DOHH2 (cell line): ENCODE measurements around the gene RNU5D-1.
A peak's percentile ranks its signal among the peaks of the same experiment; 100 is the strongest.

Source experiments
- H3F3A ChIP-seq: fragments of 200-600 bp; sonication (generic), shearing (Covaris generic); 2 replicates; pipeline ENCODE4 v1.6.0; 2016; ENCODE audit warnings: antibody characterized with exemption, mild to moderate bottlenecking; ENCODE audit not compliant: control insufficient read depth, insufficient read depth
- H3K27ac ChIP-seq: fragments of 200-600 bp; sonication (generic); 2 replicates; pipeline ENCODE4 v1.5.1; 2014; ENCODE audit warnings: low read depth, mild to moderate bottlenecking, low read length, moderate library complexity
- H3K27me3 ChIP-seq: fragments of 200-600 bp; sonication (generic); 2 replicates; pipeline ENCODE4 v1.6.1; 2014; ENCODE audit warnings: mild to moderate bottlenecking, low read length, mixed read lengths; ENCODE audit not compliant: control insufficient read depth
- H3K36me3 ChIP-seq: fragments of 200-600 bp; sonication (generic); 2 replicates; pipeline ENCODE4 v1.6.1; 2014; ENCODE audit warnings: mild to moderate bottlenecking, low read length, moderate library complexity, mixed read lengths; ENCODE audit not compliant: control insufficient read depth
- H3K4me1 ChIP-seq: fragments of 200-600 bp; sonication (generic); 2 replicates; pipeline ENCODE4 v1.6.1; 2014; ENCODE audit warnings: mild to moderate bottlenecking, low read length, mixed read lengths; ENCODE audit not compliant: control insufficient read depth
- H3K4me2 ChIP-seq: fragments of 200-600 bp; sonication (generic); 2 replicates; pipeline ENCODE4 v1.6.0; 2014; ENCODE audit warnings: mild to moderate bottlenecking, low read length, moderate library complexity
- H3K4me3 ChIP-seq: fragments of 200-600 bp; sonication (generic); 2 replicates; pipeline ENCODE4 v1.5.1; 2014; ENCODE audit warnings: mild to moderate bottlenecking, low read length, mixed read lengths
- H3K79me2 ChIP-seq: fragments of 200-600 bp; sonication (generic); 2 replicates; pipeline ENCODE4 v1.6.1; 2014; ENCODE audit warnings: mild to moderate bottlenecking, low read length, mixed read lengths; ENCODE audit not compliant: control insufficient read depth
- H3K9me2 ChIP-seq: fragments of 200-600 bp; sonication (generic); replicated peaks from 2 replicates; pipeline ENCODE4 v1.6.1; 2014; ENCODE audit warnings: mild to moderate bottlenecking, low read length, mixed read lengths; ENCODE audit not compliant: control insufficient read depth
- H3K9me3 ChIP-seq: fragments of 200-600 bp; sonication (generic); 2 replicates; pipeline ENCODE4 v1.6.1; 2014; ENCODE audit warnings: antibody characterized with exemption, low read length, mixed read lengths; ENCODE audit not compliant: control insufficient read depth, insufficient read depth
- H4K20me1 ChIP-seq: fragments of 200-600 bp; sonication (generic); 2 replicates; pipeline ENCODE4 v1.6.0; 2014; ENCODE audit warnings: low read depth, mild to moderate bottlenecking, antibody characterized with exemption, low read length, moderate library complexity; ENCODE audit not compliant: control insufficient read depth, insufficient read depth
- EZH2phosphoT487 ChIP-seq: fragments of 200-600 bp; sonication (generic); IDR thresholded peaks from 2 replicates; pipeline ENCODE4 v1.6.1; 2017; ENCODE audit warnings: borderline replicate concordance, mild to moderate bottlenecking, antibody characterized with exemption, low read length, moderate library complexity, mixed read lengths
- TF ChIP-seq, protein P1 (sequence below): fragments of 200-600 bp; sonication (generic); IDR thresholded peaks from one replicate; pipeline ENCODE4 v1.5.1; 2014; ENCODE audit warnings: antibody characterized with exemption, mild to moderate bottlenecking, low read depth, low read length; ENCODE audit not compliant: poor library complexity, severe bottlenecking

Gene RNU5D-1

DNA sequence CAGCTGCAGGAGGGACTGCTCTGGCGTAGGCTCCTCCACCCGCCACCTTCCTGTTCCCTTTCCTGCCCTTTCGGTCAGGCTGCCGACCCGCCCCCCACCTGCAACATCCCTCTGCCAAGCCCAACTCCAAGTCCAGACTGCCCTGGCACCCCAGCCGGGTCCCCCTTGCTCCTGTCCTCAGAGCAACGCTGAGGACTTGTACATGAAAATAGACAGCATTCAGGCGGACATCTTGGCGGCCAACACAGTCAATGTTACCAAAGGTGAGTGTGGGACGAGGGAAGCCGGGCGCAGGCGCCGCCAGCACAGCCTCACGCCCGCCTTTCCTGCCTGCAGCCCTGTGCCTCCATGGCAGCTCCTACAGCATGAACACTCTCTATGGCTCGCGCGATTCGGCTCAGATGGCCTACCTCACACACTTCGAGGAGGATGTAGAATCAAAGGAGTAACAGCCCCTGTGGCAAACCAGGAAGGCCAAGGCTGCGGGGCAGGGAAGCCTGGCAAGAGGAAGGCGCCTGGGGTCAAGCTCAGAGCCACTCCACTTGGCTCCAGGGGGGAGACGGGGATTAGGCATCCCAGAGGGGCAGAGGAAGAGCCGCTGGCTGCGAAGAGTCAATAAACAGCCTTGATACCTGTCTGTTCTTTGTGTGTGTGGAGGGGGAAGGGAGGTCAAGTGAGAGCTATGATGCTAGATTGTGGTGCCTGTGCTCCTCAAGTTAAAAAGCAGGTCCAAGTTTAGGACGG, 5.8 kb downstream of the RNU5D-1 start:
- no peak overlapping the region for H3K27ac ChIP-seq
- no peaks in the 10 kb centered on the region for H3K36me3 ChIP-seq
- no peaks in the 10 kb centered on the region for H3K27me3 ChIP-seq
- H3K79me2 ChIP-seq = no peaks in the 10 kb centered on the region
- no peak overlapping the region for H3K4me2 ChIP-seq
- H3K4me1 ChIP-seq = peaks cover 54% of the 10 kb centered on the region
- H3K9me2 ChIP-seq = no peaks in the 10 kb centered on the region
- H4K20me1 ChIP-seq = no peaks in the 10 kb centered on the region
- H3K4me3 ChIP-seq = no peak overlapping the region
- H3F3A ChIP-seq = peaks cover 16% of the 10 kb centered on the region
- H3K9me3 ChIP-seq = no peaks in the 10 kb centered on the region
- no peak for TF ChIP-seq EZH2phosphoT487
- TF ChIP-seq, protein P1, sequence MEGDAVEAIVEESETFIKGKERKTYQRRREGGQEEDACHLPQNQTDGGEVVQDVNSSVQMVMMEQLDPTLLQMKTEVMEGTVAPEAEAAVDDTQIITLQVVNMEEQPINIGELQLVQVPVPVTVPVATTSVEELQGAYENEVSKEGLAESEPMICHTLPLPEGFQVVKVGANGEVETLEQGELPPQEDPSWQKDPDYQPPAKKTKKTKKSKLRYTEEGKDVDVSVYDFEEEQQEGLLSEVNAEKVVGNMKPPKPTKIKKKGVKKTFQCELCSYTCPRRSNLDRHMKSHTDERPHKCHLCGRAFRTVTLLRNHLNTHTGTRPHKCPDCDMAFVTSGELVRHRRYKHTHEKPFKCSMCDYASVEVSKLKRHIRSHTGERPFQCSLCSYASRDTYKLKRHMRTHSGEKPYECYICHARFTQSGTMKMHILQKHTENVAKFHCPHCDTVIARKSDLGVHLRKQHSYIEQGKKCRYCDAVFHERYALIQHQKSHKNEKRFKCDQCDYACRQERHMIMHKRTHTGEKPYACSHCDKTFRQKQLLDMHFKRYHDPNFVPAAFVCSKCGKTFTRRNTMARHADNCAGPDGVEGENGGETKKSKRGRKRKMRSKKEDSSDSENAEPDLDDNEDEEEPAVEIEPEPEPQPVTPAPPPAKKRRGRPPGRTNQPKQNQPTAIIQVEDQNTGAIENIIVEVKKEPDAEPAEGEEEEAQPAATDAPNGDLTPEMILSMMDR = no peak

DNA sequence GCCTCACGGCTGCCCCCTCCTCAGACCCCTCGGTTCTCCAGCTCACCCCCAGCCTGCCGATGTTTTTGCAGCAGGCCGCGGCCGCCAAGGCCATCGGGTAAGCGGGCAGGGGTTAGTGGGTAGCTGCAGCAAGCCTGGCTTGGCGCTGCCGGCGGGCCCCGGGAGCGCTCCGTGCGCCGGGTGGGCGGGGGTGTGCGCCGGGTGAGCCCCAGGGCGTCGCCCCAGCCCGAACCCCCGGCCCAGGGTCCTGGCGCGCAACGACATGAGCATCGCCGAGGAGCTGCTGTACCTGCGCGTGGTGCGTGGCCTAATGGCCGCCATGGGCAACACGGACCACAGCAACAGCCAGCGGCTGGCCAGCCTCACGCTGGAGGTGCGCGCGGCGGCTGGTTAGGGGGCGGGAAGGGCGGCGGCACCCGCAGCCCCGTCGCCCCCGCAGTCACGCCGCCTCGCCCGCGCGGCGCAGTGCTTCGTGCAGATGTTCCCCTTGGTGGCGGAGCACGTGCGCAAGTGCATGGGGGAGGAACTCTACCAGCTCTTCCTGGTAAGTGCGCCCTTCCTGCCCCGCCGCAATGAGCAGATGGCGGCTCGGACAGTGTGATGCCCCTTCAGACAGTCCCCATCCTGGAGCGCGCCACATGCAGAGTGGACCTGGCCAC, 6.5 kb downstream of the RNU5D-1 start:
- Histone ChIP-seq H3F3A (peaks cover 14% of the 10 kb centered on the region), H3K4me3 (no peak overlapping the region), H3K36me3 (no peaks in the 10 kb centered on the region), H3K9me2 (no peaks in the 10 kb centered on the region), H3K4me2 (peak overlapping the region; percentile 92; the same call in 1 of the 2 replicates), H3K27ac (no peak overlapping the region), H3K79me2 (no peaks in the 10 kb centered on the region), H3K27me3 (no peaks in the 10 kb centered on the region), H4K20me1 (no peaks in the 10 kb centered on the region), H3K4me1 (peaks cover 57% of the 10 kb centered on the region), H3K9me3 (no peaks in the 10 kb centered on the region)
- TF ChIP-seq, protein P1 = no peak
- TF ChIP-seq EZH2phosphoT487 = no peak

DNA sequence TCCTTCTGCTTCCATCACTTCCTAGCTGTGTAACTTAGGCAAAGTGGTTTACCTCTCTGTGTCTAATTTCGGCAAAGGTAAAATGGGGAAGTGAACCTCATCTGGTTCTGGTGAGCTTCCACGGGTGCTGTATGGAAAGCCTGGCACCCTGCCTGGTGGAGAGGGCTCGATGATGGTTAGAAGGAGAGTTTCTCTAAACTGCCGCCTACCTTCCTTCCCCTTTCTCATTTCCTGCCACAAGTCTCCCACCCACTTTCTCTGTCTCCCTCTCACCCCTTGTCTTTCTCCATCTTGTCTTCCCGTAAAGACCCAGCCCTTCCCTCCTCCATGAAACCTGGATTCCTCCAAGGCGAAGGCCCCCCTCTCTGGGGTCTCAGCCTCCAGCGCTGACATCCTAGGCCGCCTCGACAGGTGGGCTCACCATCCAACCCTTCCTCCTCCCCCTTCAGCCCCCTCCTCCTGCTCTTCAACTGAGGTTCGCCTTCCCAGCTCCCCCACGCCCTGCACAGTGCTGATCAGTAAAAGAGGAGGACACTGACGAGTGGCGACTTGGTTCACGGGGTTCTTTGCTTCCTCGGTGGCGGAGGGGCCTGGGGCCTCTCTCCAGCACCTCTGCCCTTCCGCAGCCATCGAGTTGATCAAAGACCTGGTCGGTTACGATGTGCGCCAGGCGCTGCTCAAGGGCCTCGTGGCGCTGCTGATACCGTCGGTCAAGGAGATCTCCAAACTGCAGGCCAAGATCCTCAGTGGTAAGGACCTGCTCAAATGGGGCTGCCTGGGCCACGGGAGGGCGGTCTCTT, 7.3 kb downstream of the RNU5D-1 start:
- Histone ChIP-seq H3K9me3 (no peaks in the 10 kb centered on the region), H3K4me2 (peak overlapping the region; percentile 92), H3K79me2 (no peaks in the 10 kb centered on the region), H3K9me2 (no peaks in the 10 kb centered on the region), H3K27me3 (no peaks in the 10 kb centered on the region), H3K36me3 (no peaks in the 10 kb centered on the region), H3K27ac (peak overlapping the region; percentile 78), H3K4me1 (peaks cover 58% of the 10 kb centered on the region), H3F3A (peaks cover 11% of the 10 kb centered on the region), H4K20me1 (no peaks in the 10 kb centered on the region), H3K4me3 (peak overlapping the region; percentile 67)
- no peak for TF ChIP-seq EZH2phosphoT487
- TF ChIP-seq, protein P1 = no peak
